ENCODE results near the gene CCDC3.

CCDC3 gene

GRCh38 chr10:12938271-12938670, 63.2 kb downstream of the CCDC3 start:
- Histone ChIP-seq H3K27ac (peak overlapping the region in 1 of 2 donors; percentile 69), H3K4me3 (no peak overlapping the region), H3K9me3 (no peaks in the 10 kb centered on the region), H3K36me3 (no peaks in the 10 kb centered on the region), H3K27me3 (no peaks in the 10 kb centered on the region), H3K4me1 (peaks cover 0 to 57% (median 24%) of the 10 kb centered on the region in 4 donors)
- TF ChIP-seq CTCF (IDR thresholded peaks at IDR 0.05): no peak
- no peak for DNase-seq
- intact Hi-C loops (cut with DNase I; ENCODE audit: low total_unique reads): no loop called here

GRCh38 chr10:12937527-12937926, 64.0 kb downstream of the CCDC3 start:
- DNase-seq: no peak
- Histone ChIP-seq H3K9me3 (no peaks in the 10 kb centered on the region), H3K4me1 (peaks cover 0 to 49% (median 23%) of the 10 kb centered on the region in 4 donors), H3K27ac (no peak overlapping the region), H3K36me3 (no peaks in the 10 kb centered on the region), H3K27me3 (no peaks in the 10 kb centered on the region), H3K4me3 (no peak overlapping the region)
- intact Hi-C loops (cut with DNase I; ENCODE audit: low total_unique reads): no loop called here
- TF ChIP-seq CTCF (IDR thresholded peaks at IDR 0.05): no peak

- Histone ChIP-seq H3K27me3 (no peaks in the 10 kb centered on the region), H3K4me3 (no peak overlapping the region), H3K27ac (no peak overlapping the region), H3K4me1 (peaks cover 0 to 22% (median 1%) of the 10 kb centered on the region in 4 donors), H3K9me3 (no peaks in the 10 kb centered on the region), H3K36me3 (no peaks in the 10 kb centered on the region)
- no peak for DNase-seq
- no peak for TF ChIP-seq CTCF (IDR thresholded peaks at IDR 0.05)
- intact Hi-C loops (cut with DNase I; ENCODE audit: low total_unique reads): no loop called here
These were observed 66.7 kb downstream of the CCDC3 start for GRCh38 chr10:12934777-12935176.

- DNase-seq: no peak
- peaks cover 0 to 14% (median 0%) of the 10 kb centered on the region in 4 donors for H3K4me1 ChIP-seq
- H3K27ac ChIP-seq: no peak overlapping the region
- H3K9me3 ChIP-seq: no peaks in the 10 kb centered on the region
- TF ChIP-seq CTCF (IDR thresholded peaks at IDR 0.05): no peak
- intact Hi-C loops (cut with DNase I; ENCODE audit: low total_unique reads): no loop called here
- no peaks in the 10 kb centered on the region for H3K27me3 ChIP-seq
- H3K36me3 ChIP-seq: peaks cover 0 to 5% (median 0%) of the 10 kb centered on the region in 3 donors
- H3K4me3 ChIP-seq: no peak overlapping the region
These were observed 72.1 kb downstream of the CCDC3 start for GRCh38 chr10:12929381-12929780.

GRCh38 chr10:12928571-12928970, 72.9 kb downstream of the CCDC3 start:
- Histone ChIP-seq H3K27ac (no peak overlapping the region), H3K36me3 (peaks cover 0 to 5% (median 0%) of the 10 kb centered on the region in 3 donors), H3K4me3 (no peak overlapping the region), H3K27me3 (no peaks in the 10 kb centered on the region), H3K9me3 (no peaks in the 10 kb centered on the region), H3K4me1 (peaks cover 0 to 14% (median 0%) of the 10 kb centered on the region in 4 donors)
- DNase-seq: no peak
- TF ChIP-seq CTCF (IDR thresholded peaks at IDR 0.05): no peak
- intact Hi-C loops (cut with DNase I; ENCODE audit: low total_unique reads): no loop called here

GRCh38 chr10:12927896-12928295, 73.6 kb downstream of the CCDC3 start:
- H3K9me3 ChIP-seq: no peaks in the 10 kb centered on the region
- no peak for TF ChIP-seq CTCF (IDR thresholded peaks at IDR 0.05)

More at GRCh38 chr10:12927896-12928295, 73.6 kb downstream of the CCDC3 start:
- Histone ChIP-seq H3K27me3 (no peaks in the 10 kb centered on the region), H3K36me3 (peaks cover 0 to 5% (median 0%) of the 10 kb centered on the region in 3 donors), H3K27ac (no peak overlapping the region), H3K4me1 (peaks cover 0 to 14% (median 0%) of the 10 kb centered on the region in 4 donors), H3K4me3 (no peak overlapping the region)
- intact Hi-C loops (cut with DNase I; ENCODE audit: low total_unique reads): no loop called here
- DNase-seq: no peak
